Effector CD4-positive, alpha-beta T cell (primary cell): ENCODE measurements around the gene TUBA4A.
"Not testable (repeated sequence)": the region's sequence is repeated elsewhere in the genome, so short reads cannot be mapped to it uniquely, and the experiment has no call there.

Experiments
- DNase-seq: peaks from one replicate; pipeline ENCODE4 v3.0.0-alpha.2; 2020

TUBA4A gene

GRCh38 chr2:219266886-219267285 is 13.2 kb upstream of the TUBA4A start:
- DNase-seq, result no peak

- DNase-seq, result no peak
Observed at GRCh38 chr2:219266232-219266631, 12.5 kb upstream of the TUBA4A start.

GRCh38 chr2:219261024-219261855 is 7.5 kb upstream of the TUBA4A start:
- no peak for DNase-seq

- not testable (repeated sequence) for DNase-seq
Observed at GRCh38 chr2:219258942-219259341, 5.2 kb upstream of the TUBA4A start.

- peak; percentile 34 for DNase-seq
Observed at GRCh38 chr2:219254590-219255201, 978 bp upstream of the TUBA4A start.

DNA sequence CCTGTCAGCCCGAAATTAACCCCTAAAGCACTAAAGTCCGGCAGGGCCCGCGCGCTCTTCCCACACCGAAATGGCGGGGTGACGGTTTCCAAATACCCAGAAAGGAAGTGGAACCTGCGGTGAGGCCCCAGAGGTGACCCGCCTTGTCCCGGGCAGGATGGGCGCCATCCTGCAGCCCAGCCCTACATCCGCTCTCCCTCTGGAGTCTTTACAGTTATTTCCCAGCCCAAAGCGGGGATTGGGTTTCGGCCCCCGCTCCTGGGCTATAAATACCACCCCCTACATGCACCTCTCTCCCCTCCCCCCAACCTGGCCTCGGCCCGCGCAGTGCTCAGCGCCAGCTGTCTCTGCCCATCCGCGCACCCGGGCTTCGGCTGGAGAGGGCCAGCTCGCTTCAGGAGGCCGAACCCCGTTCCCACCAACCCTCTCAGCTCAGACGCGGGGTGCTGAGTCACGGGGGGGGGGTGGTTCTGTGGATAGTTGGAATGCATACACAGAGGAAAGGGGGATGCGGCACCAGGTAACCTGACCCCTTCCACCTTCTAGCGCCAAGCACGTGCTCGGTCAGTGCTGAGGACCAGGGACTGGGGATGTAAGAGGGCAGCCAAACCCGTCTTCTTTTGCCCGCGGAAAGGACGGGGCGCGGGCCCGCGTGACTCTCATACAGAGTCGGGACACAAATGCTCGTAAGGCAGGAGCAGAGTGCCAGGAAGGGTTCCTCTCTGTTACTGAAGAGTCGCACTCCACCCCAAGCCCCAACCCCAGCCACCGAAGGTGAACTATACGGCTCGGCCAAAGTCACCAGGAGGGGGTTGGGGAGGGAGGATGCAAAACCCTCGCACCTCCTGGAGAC is 592 bp downstream of the TUBA4A start, which contains the start of gene TUBA4B:
Gene TUBA4B (plus strand): TSS at position 344 of the 853 bp plus-strand sequence. CDS start 165 bp downstream, at position 509.
- DNase-seq, result peak; percentile 29

- no peak for DNase-seq
Observed at GRCh38 chr2:219252570-219252899, 1.2 kb downstream of the TUBA4A start.

DNA sequence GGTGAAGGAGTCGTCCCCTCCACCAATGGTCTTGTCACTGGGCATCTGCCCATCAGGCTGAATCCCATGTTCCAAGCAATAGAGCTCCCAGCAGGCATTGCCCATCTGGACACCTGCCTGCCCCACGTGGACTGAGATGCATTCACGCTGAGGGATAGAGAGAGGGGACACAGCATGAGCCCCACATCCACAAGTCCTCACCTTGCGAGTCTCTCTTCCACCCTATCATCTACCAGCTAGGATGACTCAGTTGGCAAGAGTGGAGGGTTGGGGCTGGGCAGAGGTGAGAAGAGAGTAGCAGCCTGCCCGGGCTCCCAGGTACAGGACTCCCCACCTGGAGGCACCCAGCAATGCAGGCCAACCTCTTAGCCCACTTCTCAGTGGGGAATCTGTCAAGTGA is 1.6 kb downstream of the TUBA4A start:
- DNase-seq, result peak; percentile 19

- DNase-seq, result no peak
Observed at GRCh38 chr2:219251656-219252055, 2.1 kb downstream of the TUBA4A start.

- no peak for DNase-seq
Observed at GRCh38 chr2:219250049-219250781, 3.5 kb downstream of the TUBA4A start.

- DNase-seq, result peak; percentile 20
Observed at GRCh38 chr2:219249203-219249980, 4.3 kb downstream of the TUBA4A start.

GRCh38 chr2:219248845-219249202 is 4.9 kb downstream of the TUBA4A start:
- DNase-seq, result no peak

GRCh38 chr2:219247678-219248642 is 5.8 kb downstream of the TUBA4A start:
- DNase-seq, result peak; percentile 51

- DNase-seq, result no peak
Observed at GRCh38 chr2:219246559-219246958, 7.2 kb downstream of the TUBA4A start.

GRCh38 chr2:219245899-219246230 is 7.9 kb downstream of the TUBA4A start:
- DNase-seq, result no peak

DNA sequence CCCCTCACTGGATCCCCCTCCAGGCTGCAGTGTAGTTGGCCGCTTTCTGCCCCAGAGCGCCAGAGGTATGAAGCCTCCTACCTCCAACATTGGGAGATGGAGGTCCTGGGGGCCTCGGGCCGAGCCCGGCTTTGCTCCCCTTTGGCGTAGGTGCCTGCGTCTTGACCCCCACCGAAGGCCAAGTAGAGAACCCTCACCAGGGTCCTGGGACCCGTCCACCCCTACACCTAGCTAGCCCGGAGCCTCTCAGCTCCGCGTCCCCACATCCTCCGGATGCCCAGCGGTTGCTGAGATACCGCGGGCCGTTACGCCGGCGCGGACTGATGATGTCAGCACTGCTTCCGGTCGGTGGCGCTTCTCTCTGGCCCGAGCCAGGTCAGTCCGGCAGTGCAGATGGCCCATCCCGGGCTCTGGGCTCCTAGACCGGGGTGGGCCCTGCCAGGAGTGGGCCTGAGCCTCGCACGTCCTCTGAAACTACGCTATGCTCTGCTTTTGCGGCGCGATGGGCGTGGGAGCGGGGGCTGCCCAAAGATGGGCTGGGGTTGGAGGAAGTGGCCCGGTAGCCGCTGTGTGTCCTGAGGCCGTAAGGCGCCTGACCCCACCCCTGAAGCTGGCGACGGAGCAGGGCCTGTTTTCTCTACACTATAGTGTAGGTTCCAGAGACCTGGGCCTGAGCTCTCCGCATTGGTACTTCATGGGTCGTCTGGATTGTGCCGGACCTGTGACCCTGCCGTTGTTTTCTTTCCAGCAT is 8.4 kb downstream of the TUBA4A start, which contains the start of the genes GLB1L and STK16:
Gene GLB1L (minus strand): TSS at position 297 of the 751 bp plus-strand sequence. CDS start 1,871 bp downstream, outside the sequence.
Gene STK16 (plus strand): TSS at position 332 of the 751 bp plus-strand sequence. CDS start 521 bp downstream, outside the sequence.
- peak; percentile 82 for DNase-seq

DNA sequence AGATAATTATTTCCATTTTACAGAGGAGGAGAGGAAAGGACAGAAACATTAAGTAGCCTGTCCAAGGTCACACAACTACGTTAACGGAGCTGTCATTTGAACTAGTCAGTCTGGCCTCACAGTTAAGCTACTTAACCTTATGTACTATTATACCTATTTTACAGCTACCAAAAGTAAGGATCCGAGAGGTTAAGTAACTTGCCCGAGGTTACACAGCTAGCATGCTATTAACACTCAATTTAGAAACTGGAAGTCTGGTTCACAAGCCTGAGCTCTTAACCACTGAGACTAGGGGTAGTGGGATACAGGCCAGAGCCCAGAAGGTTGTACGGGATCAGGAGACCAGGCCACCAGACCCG is 8.9 kb downstream of the TUBA4A start:
- DNase-seq, result no peak

- no peak for DNase-seq
Observed at GRCh38 chr2:219243291-219243761, 10.4 kb downstream of the TUBA4A start.

DNA sequence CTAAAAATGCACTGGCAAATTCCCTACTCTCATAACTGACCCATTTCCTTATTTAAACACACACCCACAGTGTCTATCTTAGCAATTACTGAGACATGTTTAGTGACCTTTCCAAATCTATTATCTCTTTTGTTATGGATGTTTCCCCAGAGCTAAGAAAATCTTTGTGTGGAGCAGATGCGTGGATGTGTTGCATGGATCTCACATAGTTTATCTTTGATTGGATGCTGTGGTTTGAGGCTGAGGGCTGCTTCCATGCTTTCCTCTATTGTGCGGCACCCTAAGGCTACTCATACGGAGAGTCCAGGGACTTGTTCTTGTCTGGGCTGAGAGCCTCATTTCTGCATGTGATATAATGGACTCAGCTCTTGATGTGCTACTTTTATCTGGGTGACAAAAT is 19.4 kb downstream of the TUBA4A start:
- DNase-seq, result no peak
